H9 (cell line): Measurements from ENCODE around the gene CAPN2. TPM values are rescaled to one million over a fixed set of nuclear protein-coding genes. Genes with fewer than 3 reads are reported as not detected.

ENCODE experiments used
- DNase-seq: peaks from one replicate; pipeline ENCODE4 v3.0.0-alpha.2; 2017
- H2AFZ ChIP-seq: one replicate; pipeline ENCODE4 v1.6.1; 2013; ENCODE audit warnings: mild to moderate bottlenecking, low read length, control low read depth, moderate library complexity
- H2AK5ac ChIP-seq: 2 replicates; pipeline ENCODE4 v1.6.1; 2013; ENCODE audit warnings: low read length, control low read depth, mixed read lengths; ENCODE audit not compliant: insufficient read length
- H2BK120ac ChIP-seq: one replicate; pipeline ENCODE4 v1.6.1; 2013; ENCODE audit warnings: low read depth, mild to moderate bottlenecking, low read length, control low read depth, inconsistent platforms; ENCODE audit not compliant: poor library complexity, severe bottlenecking
- H2BK12ac ChIP-seq: 2 replicates; pipeline ENCODE4 v1.6.1; 2013; ENCODE audit warnings: low read length, control low read depth, mixed read lengths, low read depth; ENCODE audit not compliant: insufficient read length
- H2BK15ac ChIP-seq: 2 replicates; pipeline ENCODE4 v1.6.1; 2013; ENCODE audit warnings: low read depth, low read length, control low read depth
- H2BK20ac ChIP-seq: one replicate; pipeline ENCODE4 v1.6.1; 2013; ENCODE audit warnings: low read depth, mild to moderate bottlenecking, low read length, control low read depth, inconsistent platforms; ENCODE audit not compliant: poor library complexity, severe bottlenecking
- H2BK5ac ChIP-seq: 2 replicates; pipeline ENCODE4 v1.6.1; 2013; ENCODE audit warnings: low read length, control low read depth, mixed read lengths; ENCODE audit not compliant: insufficient read length
- H3K14ac ChIP-seq: 2 replicates; pipeline ENCODE4 v1.6.1; 2013; ENCODE audit warnings: low read length, control low read depth; ENCODE audit not compliant: insufficient read depth
- H3K18ac ChIP-seq: 2 replicates; pipeline ENCODE4 v1.6.1; 2013; ENCODE audit warnings: low read depth, mild to moderate bottlenecking, mixed read lengths, low read length, control low read depth; ENCODE audit not compliant: insufficient read length
- H3K23ac ChIP-seq: 2 replicates; pipeline ENCODE4 v1.6.1; 2013; ENCODE audit warnings: low read length, control low read depth, mixed read lengths, low read depth; ENCODE audit not compliant: insufficient read length
- H3K23me2 ChIP-seq: 2 replicates; pipeline ENCODE4 v1.6.1; 2013; ENCODE audit warnings: low read depth, mild to moderate bottlenecking, mixed read lengths, low read length, control low read depth; ENCODE audit not compliant: insufficient read length, poor library complexity, severe bottlenecking
- H3K27ac ChIP-seq: 2 replicates; pipeline ENCODE4 v1.5.1; 2013; ENCODE audit warnings: low read length, control low read depth, mixed read lengths, low read depth; ENCODE audit not compliant: insufficient read length
- H3K27me3 ChIP-seq: 2 replicates; pipeline ENCODE4 v1.6.1; 2013; ENCODE audit warnings: low read length, control low read depth, inconsistent platforms; ENCODE audit not compliant: insufficient read depth
- H3K4ac ChIP-seq: 2 replicates; pipeline ENCODE4 v1.6.1; 2013; ENCODE audit warnings: low read depth, mild to moderate bottlenecking, control low read depth, inconsistent platforms, low read length, moderate library complexity
- H3K4me1 ChIP-seq: 2 replicates; pipeline ENCODE4 v1.6.1; 2013; ENCODE audit warnings: low read length, control low read depth, inconsistent platforms; ENCODE audit not compliant: insufficient read depth
- H3K4me2 ChIP-seq: 2 replicates; pipeline ENCODE4 v1.6.1; 2013; ENCODE audit warnings: low read length, control low read depth, mixed read lengths; ENCODE audit not compliant: insufficient read length, insufficient read depth
- H3K56ac ChIP-seq: 2 replicates; pipeline ENCODE4 v1.6.1; 2013; ENCODE audit warnings: low read depth, mild to moderate bottlenecking, mixed read lengths, low read length, control low read depth; ENCODE audit not compliant: insufficient read length
- H3K79me1 ChIP-seq: 2 replicates; pipeline ENCODE4 v1.6.1; 2013; ENCODE audit warnings: low read depth, mild to moderate bottlenecking, moderate library complexity, low read length, control low read depth, inconsistent platforms; ENCODE audit not compliant: insufficient read depth, poor library complexity, severe bottlenecking
- H3K79me2 ChIP-seq: 2 replicates; pipeline ENCODE4 v1.6.1; 2013; ENCODE audit warnings: low read length, control low read depth, inconsistent platforms; ENCODE audit not compliant: insufficient read depth
- H3K9ac ChIP-seq: 2 replicates; pipeline ENCODE4 v1.6.1; 2013; ENCODE audit warnings: low read length, control low read depth, mixed read lengths; ENCODE audit not compliant: insufficient read length; ENCODE audit errors: extremely low read depth
- H3K9me3 ChIP-seq: one replicate; pipeline ENCODE4 v1.6.1; 2013; ENCODE audit warnings: low read depth, low read length, inconsistent platforms; ENCODE audit not compliant: control insufficient read depth
- H3T11ph ChIP-seq: one replicate; pipeline ENCODE4 v1.6.1; 2013; ENCODE audit warnings: mild to moderate bottlenecking, low read length, control low read depth, inconsistent platforms
- H4K20me1 ChIP-seq: one replicate; pipeline ENCODE4 v1.6.1; 2013; ENCODE audit not compliant: control insufficient read depth, insufficient read length, insufficient read depth
- H4K5ac ChIP-seq: 2 replicates; pipeline ENCODE4 v1.6.1; 2013; ENCODE audit warnings: low read depth, mild to moderate bottlenecking, mixed read lengths, low read length, control low read depth; ENCODE audit not compliant: insufficient read length
- H4K8ac ChIP-seq: replicated peaks from 2 replicates; pipeline ENCODE4 v1.6.1; 2013; ENCODE audit warnings: low read length, control low read depth, mixed read lengths, low read depth; ENCODE audit not compliant: insufficient read length
- H4K91ac ChIP-seq: 2 replicates; pipeline ENCODE4 v1.6.1; 2013; ENCODE audit warnings: low read depth, mild to moderate bottlenecking, moderate library complexity, mixed read lengths, low read length, control low read depth; ENCODE audit not compliant: insufficient read length
- H3K27ac Mint-ChIP-seq, 3 experiments: 2 replicates in 2 of 3; 3 replicates in 1 of 3; pipeline ENCODE4 v1.8.0; 2020 to 2021; ENCODE audit warnings: mixed read lengths in 3 of 3, mild to moderate bottlenecking in 1 of 3, moderate library complexity in 1 of 3
- H3K27me3 Mint-ChIP-seq: 2 replicates; pipeline ENCODE4 v1.8.0; 2021; ENCODE audit warnings: low read depth, mild to moderate bottlenecking, moderate library complexity, mixed read lengths
- H3K36me3 Mint-ChIP-seq, 3 experiments: 2 replicates in 2 of 3; 3 replicates in 1 of 3; pipeline ENCODE4 v1.8.0; 2020 to 2021; ENCODE audit warnings: low read depth in 3 of 3, mixed read lengths in 3 of 3; ENCODE audit not compliant: insufficient read depth in 1 of 3
- H3K4me1 Mint-ChIP-seq, 2 experiments: 2 replicates each; pipeline ENCODE4 v1.8.0; 2020; ENCODE audit warnings: mixed read lengths in 2 of 2
- H3K4me3 Mint-ChIP-seq, 2 experiments: 2 replicates in 1 of 2; 3 replicates in 1 of 2; pipeline ENCODE4 v1.8.0; 2020 to 2021; ENCODE audit warnings: mild to moderate bottlenecking in 2 of 2, mixed read lengths in 2 of 2, moderate library complexity in 1 of 2
- H3K9me3 Mint-ChIP-seq, 2 experiments: 2 replicates in 1 of 2; 3 replicates in 1 of 2; pipeline ENCODE4 v1.8.0; 2020; ENCODE audit warnings: mild to moderate bottlenecking in 2 of 2, mixed read lengths in 2 of 2, moderate library complexity in 1 of 2
- WGBS: extraction: QIAGEN DNeasy Blood & Tissue Kit; methylation state at CpG from one replicate; pipeline ENCODE4 v1.1.7; 2013; ENCODE audit warnings: missing lambda C conversion rate, low lambda C conversion rate, mixed read lengths; ENCODE audit not compliant: insufficient read length; ENCODE audit errors: extremely low coverage; 5-methylcytosine and 5-hydroxymethylcytosine counted together
- total RNA-seq: library from RNA; stranded (reverse); gene quantifications from 2 replicates; pipeline ENCODE4 v1.2.1, GENCODE V29; 2021
- TF ChIP-seq, protein P1 (sequence below): fragments of 200-600 bp; sonication (generic); conservative IDR thresholded peaks from 3 replicates; pipeline ENCODE4 v1.8.0; 2021; ENCODE audit warnings: antibody characterized with exemption, mild to moderate bottlenecking

CAPN2 gene
- total RNA-seq, 1 experiment from 2014 or later, result 32.2 TPM

GRCh38 chr1:223802602-223803001, 90.3 kb downstream of the CAPN2 start:
- peaks cover 2 to 3% of the 10 kb centered on the region in 2 experiments; a peak in 2 of 4 replicates for H3K4me1 Mint-ChIP-seq
- no peaks in the 10 kb centered on the region for H3K4me1 ChIP-seq
- no peak overlapping the region for H3T11ph ChIP-seq
- no peak overlapping the region for H4K5ac ChIP-seq
- no peak overlapping the region for H3K14ac ChIP-seq
- no peak overlapping the region for H3K27ac ChIP-seq
- H3K27ac Mint-ChIP-seq, result no peak overlapping the region
- no peaks in the 10 kb centered on the region for H3K23me2 ChIP-seq
- no peaks in the 10 kb centered on the region for H3K27me3 Mint-ChIP-seq
- no peak overlapping the region for H3K4me3 Mint-ChIP-seq
- no peak overlapping the region for H2AFZ ChIP-seq
- H2BK5ac ChIP-seq, result no peak overlapping the region
- H2AK5ac ChIP-seq, result no peak overlapping the region
- no peak overlapping the region for H2BK15ac ChIP-seq
- no peak overlapping the region for H3K56ac ChIP-seq
- H4K20me1 ChIP-seq, result no peaks in the 10 kb centered on the region
- no peak overlapping the region for H3K9ac ChIP-seq
- no peaks in the 10 kb centered on the region for H3K79me2 ChIP-seq
- H4K8ac ChIP-seq, result no peak overlapping the region
- H4K91ac ChIP-seq, result no peak overlapping the region
- no peak overlapping the region for H2BK12ac ChIP-seq
- H3K27me3 ChIP-seq, result no peaks in the 10 kb centered on the region
- no CpG with 5 or more reads among the region's 4 CpGs for WGBS
- no peak overlapping the region for H2BK120ac ChIP-seq
- H3K23ac ChIP-seq, result no peak overlapping the region
- H2BK20ac ChIP-seq, result no peak overlapping the region
- DNase-seq, result no peak
- no peak overlapping the region for H3K4me2 ChIP-seq
- no peaks in the 10 kb centered on the region for H3K9me3 ChIP-seq
- TF ChIP-seq, protein P1, sequence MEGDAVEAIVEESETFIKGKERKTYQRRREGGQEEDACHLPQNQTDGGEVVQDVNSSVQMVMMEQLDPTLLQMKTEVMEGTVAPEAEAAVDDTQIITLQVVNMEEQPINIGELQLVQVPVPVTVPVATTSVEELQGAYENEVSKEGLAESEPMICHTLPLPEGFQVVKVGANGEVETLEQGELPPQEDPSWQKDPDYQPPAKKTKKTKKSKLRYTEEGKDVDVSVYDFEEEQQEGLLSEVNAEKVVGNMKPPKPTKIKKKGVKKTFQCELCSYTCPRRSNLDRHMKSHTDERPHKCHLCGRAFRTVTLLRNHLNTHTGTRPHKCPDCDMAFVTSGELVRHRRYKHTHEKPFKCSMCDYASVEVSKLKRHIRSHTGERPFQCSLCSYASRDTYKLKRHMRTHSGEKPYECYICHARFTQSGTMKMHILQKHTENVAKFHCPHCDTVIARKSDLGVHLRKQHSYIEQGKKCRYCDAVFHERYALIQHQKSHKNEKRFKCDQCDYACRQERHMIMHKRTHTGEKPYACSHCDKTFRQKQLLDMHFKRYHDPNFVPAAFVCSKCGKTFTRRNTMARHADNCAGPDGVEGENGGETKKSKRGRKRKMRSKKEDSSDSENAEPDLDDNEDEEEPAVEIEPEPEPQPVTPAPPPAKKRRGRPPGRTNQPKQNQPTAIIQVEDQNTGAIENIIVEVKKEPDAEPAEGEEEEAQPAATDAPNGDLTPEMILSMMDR, result no peak
- no peak overlapping the region for H3K4ac ChIP-seq
- H3K9me3 Mint-ChIP-seq, result peaks cover 3% of the 10 kb centered on the region in 2 experiments; a peak in 2 of 5 replicates
- H3K18ac ChIP-seq, result no peak overlapping the region
- peaks cover 48 to 83% (median 77%) of the 10 kb centered on the region in 3 experiments for H3K36me3 Mint-ChIP-seq
- H3K79me1 ChIP-seq, result no peaks in the 10 kb centered on the region
